HepG2 (cell line): ENCODE results near the gene DCST2. TPM values are rescaled to one million over a fixed set of nuclear protein-coding genes. Genes with fewer than 3 reads are reported as not detected.
A peak's percentile ranks its signal among the peaks of the same experiment; 100 is the strongest.

Experiments used
- ARHGAP35 ChIP-seq: sonication (generic); formaldehyde crosslinking; IDR thresholded peaks from 2 replicates; pipeline ENCODE4 v1.9.0; 2022; ENCODE audit warnings: mild to moderate bottlenecking, inconsistent platforms, moderate library complexity, missing genetic modification reagents, borderline replicate concordance
- ATAD3A ChIP-seq: sonication (generic); formaldehyde crosslinking; IDR thresholded peaks from 2 replicates; pipeline ENCODE4 v1.4.0; 2020; ENCODE audit warnings: missing genetic modification reagents
- EZH2 ChIP-seq: conservative IDR thresholded peaks from 2 replicates; pipeline ENCODE4 v1.6.1; 2012; ENCODE audit warnings: mild to moderate bottlenecking, low read depth, low read length, moderate library complexity
- FOXJ3 ChIP-seq: sonication (generic); formaldehyde crosslinking; IDR thresholded peaks from 2 replicates; pipeline ENCODE4 v1.4.0; 2020; ENCODE audit warnings: missing genetic modification reagents, mild to moderate bottlenecking, borderline replicate concordance
- GTF3A ChIP-seq: sonication (generic); formaldehyde crosslinking; conservative IDR thresholded peaks from 2 replicates; pipeline ENCODE4 v1.4.0; 2020; ENCODE audit warnings: mild to moderate bottlenecking, missing genetic modification reagents
- IRX3 ChIP-seq: sonication (generic); formaldehyde crosslinking; IDR thresholded peaks from 2 replicates; pipeline ENCODE4 v1.8.1; 2023; ENCODE audit warnings: mild to moderate bottlenecking, low read depth, missing genetic modification reagents, borderline replicate concordance
- KMT2B ChIP-seq: IDR thresholded peaks from 2 replicates; pipeline ENCODE4 v1.6.1; 2016; ENCODE audit warnings: missing genetic modification reagents, missing compliant biosample characterization
- MEIS2 ChIP-seq: sonication (generic); formaldehyde crosslinking; IDR thresholded peaks from 2 replicates; pipeline ENCODE4 v1.9.0; 2021; ENCODE audit warnings: mild to moderate bottlenecking, missing genetic modification reagents
- MZF1 ChIP-seq: sonication (generic); formaldehyde crosslinking; IDR thresholded peaks from 2 replicates; pipeline ENCODE4 v1.8.1; 2023; ENCODE audit warnings: mild to moderate bottlenecking, missing genetic modification reagents, borderline replicate concordance
- PAF1 ChIP-seq: IDR thresholded peaks from 2 replicates; pipeline ENCODE4 v1.6.1; 2016; ENCODE audit warnings: missing genetic modification reagents, missing compliant biosample characterization
- RAD51 ChIP-seq: fragments of 450-650 bp; IDR thresholded peaks from 2 replicates; pipeline ENCODE4 v1.6.1; 2016; ENCODE audit warnings: borderline replicate concordance
- RXRA ChIP-seq: sonication (generic); formaldehyde crosslinking; IDR thresholded peaks from 2 replicates; pipeline ENCODE4 v1.5.1; 2020; ENCODE audit warnings: missing genetic modification reagents
- TAF15 ChIP-seq: fragments of 200-400 bp; formaldehyde crosslinking; IDR thresholded peaks from one replicate; pipeline ENCODE4 v1.6.1; 2018; ENCODE audit warnings: mild to moderate bottlenecking, low read depth, low read length; ENCODE audit not compliant: poor library complexity, severe bottlenecking
- TOE1 ChIP-seq: sonication (generic); formaldehyde crosslinking; IDR thresholded peaks from 2 replicates; pipeline ENCODE4 v1.4.0; 2020; ENCODE audit warnings: mild to moderate bottlenecking, missing genetic modification reagents
- ZNF331 ChIP-seq: sonication (generic); formaldehyde crosslinking; IDR thresholded peaks from 2 replicates; pipeline ENCODE4 v1.4.0; 2020; ENCODE audit warnings: missing genetic modification reagents
- ZNF567 ChIP-seq: sonication (generic); formaldehyde crosslinking; IDR thresholded peaks from 2 replicates; pipeline ENCODE4 v1.8.1; 2023; ENCODE audit warnings: mild to moderate bottlenecking, missing genetic modification reagents, borderline replicate concordance
- ZNF713 ChIP-seq: sonication (generic); formaldehyde crosslinking; IDR thresholded peaks from 2 replicates; pipeline ENCODE4 v1.4.0; 2020; ENCODE audit warnings: mild to moderate bottlenecking, missing genetic modification reagents
- ZNF850 ChIP-seq: sonication (generic); formaldehyde crosslinking; conservative IDR thresholded peaks from 2 replicates; pipeline ENCODE4 v1.9.0; 2021; ENCODE audit warnings: mild to moderate bottlenecking, missing genetic modification reagents
- ZSCAN22 ChIP-seq: sonication (generic); formaldehyde crosslinking; IDR thresholded peaks from 2 replicates; pipeline ENCODE4 v1.4.0; 2020; ENCODE audit warnings: mild to moderate bottlenecking, missing genetic modification reagents
- polyA plus RNA-seq, 8 experiments: library from polyadenylated mRNA; depleted of rRNA in 3 of 8; stranded (reverse) in 7 of 8; unstranded in 1 of 8; fragments of >200 nt; fragmentation: Illumina TruSeq in 4 of 8; extraction: Trizol in 4 of 8; gene quantifications; 2 replicates each; pipeline versions ENCODE4 v1.2.1 to v1.2.3, GENCODE V29; 2011 to 2016; ENCODE audit warnings: low read depth in 4 of 8, missing spikeins in 1 of 8, mixed read lengths in 1 of 8; ENCODE audit not compliant: insufficient read depth in 1 of 8
- total RNA-seq, 5 experiments: library from RNA; depleted of rRNA; stranded (reverse); fragments of >200 nt; fragmentation: Illumina TruSeq; extraction: Trizol; gene quantifications; 2 replicates each; pipeline ENCODE4 v1.2.3, GENCODE V29; 2016; ENCODE audit warnings: low read depth in 1 of 5
- TF ChIP-seq, protein P1 (sequence below): sonication (generic); formaldehyde crosslinking; IDR thresholded peaks from 2 replicates; pipeline ENCODE4 v1.4.0; 2020; ENCODE audit warnings: low read depth, mild to moderate bottlenecking, missing genetic modification reagents
- TF ChIP-seq, protein P2 (sequence below): sonication (generic); formaldehyde crosslinking; IDR thresholded peaks from 2 replicates; pipeline ENCODE4 v1.4.0; 2020; ENCODE audit warnings: missing genetic modification reagents
- TF ChIP-seq, protein P3 (sequence below): sonication (generic); formaldehyde crosslinking; IDR thresholded peaks from 2 replicates; pipeline ENCODE4 v1.5.1; 2020; ENCODE audit warnings: missing genetic modification reagents, mild to moderate bottlenecking, borderline replicate concordance
- TF ChIP-seq, protein P4 (sequence below): sonication (generic); formaldehyde crosslinking; IDR thresholded peaks from 2 replicates; pipeline ENCODE4 v1.5.1; 2020; ENCODE audit warnings: missing genetic modification reagents, mild to moderate bottlenecking, borderline replicate concordance
- TF ChIP-seq, protein P5 (sequence below): sonication (generic); formaldehyde crosslinking; IDR thresholded peaks from 2 replicates; pipeline ENCODE4 v1.4.0; 2020; ENCODE audit warnings: missing genetic modification reagents, borderline replicate concordance

DCST2 gene
- total and polyA plus RNA-seq, 2 of the 13 experiments (the other 11 are each of a cell fraction or from before 2014, with no cell fraction given), result 0.74 TPM; not detected in 1

DNA sequence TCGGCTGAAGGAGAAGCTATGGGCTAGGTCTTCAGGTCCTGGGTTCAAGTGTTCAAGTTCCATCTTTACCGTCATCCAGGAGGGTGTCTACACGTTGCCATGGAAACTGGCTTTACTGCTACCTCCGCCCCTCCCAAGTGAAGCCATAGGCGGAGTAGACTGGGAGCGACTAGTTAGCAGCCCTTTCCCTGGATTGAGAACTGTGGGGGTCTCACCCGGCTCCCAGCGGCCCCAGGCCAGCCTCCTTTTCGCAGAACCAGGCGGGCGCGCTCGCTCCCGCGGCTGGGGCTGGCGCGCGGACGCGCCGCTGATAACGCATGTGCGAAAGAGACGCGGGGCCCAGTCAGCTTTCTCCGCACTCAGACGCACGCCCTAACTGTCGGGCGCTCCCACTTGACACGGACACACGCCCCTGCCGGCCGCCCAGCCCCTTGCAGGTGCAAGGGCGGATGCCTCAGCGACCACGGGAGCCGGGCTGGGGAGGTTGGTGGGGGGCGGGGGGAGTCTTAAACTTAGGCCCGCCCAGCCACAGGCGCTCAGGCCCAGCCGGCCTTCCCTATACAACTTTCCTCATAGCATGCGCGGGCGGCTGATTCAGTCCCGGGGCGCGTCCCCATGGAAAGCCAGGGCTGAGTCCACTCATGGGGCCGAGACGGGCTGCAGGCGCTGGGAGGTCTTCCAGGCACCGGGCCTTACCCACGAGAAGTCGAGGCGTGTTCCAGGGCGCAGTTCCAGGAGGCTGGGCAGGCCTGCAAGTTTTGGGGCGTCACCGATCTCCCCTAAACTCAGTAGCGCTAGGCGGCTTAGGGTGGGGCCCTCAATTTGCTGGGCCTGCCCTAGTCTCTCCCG, 37.4 kb upstream of the DCST2 start (continued):
- TF ChIP-seq ZNF713 (CRISPR knock-in tag) (no peak), TOE1 (CRISPR knock-in tag) (no peak), GTF3A (no peak), EZH2 (no peak), ATAD3A (CRISPR knock-in tag) (no peak), KMT2B (no peak), RAD51 (no peak), PAF1 (CRISPR knock-in tag) (no peak), MEIS2 (CRISPR knock-in tag) (no peak), TAF15 (no peak), MZF1 (CRISPR knock-in tag) (no peak), ZSCAN22 (CRISPR knock-in tag) (no peak), IRX3 (CRISPR knock-in tag) (no peak), ARHGAP35 (no peak), ZNF331 (0 out of 2 replicates have a peak, but pooled peaks have one; percentile 50), ZNF567 (CRISPR knock-in tag) (no peak), RXRA (CRISPR knock-in tag) (no peak), ZNF850 (CRISPR knock-in tag) (no peak), FOXJ3 (CRISPR knock-in tag) (no peak)
- TF ChIP-seq, protein P1, sequence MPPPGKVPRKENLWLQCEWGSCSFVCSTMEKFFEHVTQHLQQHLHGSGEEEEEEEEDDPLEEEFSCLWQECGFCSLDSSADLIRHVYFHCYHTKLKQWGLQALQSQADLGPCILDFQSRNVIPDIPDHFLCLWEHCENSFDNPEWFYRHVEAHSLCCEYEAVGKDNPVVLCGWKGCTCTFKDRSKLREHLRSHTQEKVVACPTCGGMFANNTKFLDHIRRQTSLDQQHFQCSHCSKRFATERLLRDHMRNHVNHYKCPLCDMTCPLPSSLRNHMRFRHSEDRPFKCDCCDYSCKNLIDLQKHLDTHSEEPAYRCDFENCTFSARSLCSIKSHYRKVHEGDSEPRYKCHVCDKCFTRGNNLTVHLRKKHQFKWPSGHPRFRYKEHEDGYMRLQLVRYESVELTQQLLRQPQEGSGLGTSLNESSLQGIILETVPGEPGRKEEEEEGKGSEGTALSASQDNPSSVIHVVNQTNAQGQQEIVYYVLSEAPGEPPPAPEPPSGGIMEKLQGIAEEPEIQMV (CRISPR knock-in tag), result no peak
- TF ChIP-seq, protein P2, sequence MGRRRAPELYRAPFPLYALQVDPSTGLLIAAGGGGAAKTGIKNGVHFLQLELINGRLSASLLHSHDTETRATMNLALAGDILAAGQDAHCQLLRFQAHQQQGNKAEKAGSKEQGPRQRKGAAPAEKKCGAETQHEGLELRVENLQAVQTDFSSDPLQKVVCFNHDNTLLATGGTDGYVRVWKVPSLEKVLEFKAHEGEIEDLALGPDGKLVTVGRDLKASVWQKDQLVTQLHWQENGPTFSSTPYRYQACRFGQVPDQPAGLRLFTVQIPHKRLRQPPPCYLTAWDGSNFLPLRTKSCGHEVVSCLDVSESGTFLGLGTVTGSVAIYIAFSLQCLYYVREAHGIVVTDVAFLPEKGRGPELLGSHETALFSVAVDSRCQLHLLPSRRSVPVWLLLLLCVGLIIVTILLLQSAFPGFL (CRISPR knock-in tag), result no peak
- TF ChIP-seq, protein P3, sequence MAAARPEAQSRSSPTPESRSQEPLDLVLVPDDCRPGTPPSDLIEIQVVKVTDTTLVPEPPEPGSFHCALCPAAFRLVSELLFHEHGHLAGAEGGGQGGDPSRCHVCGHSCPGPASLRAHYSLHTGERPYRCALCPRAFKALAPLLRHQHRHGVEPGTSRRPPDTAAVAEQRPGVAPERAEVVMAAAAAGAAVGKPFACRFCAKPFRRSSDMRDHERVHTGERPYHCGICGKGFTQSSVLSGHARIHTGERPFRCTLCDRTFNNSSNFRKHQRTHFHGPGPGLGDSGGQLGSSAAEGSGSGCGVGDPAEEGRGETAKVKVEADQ (CRISPR knock-in tag), result no peak
- TF ChIP-seq, protein P4, sequence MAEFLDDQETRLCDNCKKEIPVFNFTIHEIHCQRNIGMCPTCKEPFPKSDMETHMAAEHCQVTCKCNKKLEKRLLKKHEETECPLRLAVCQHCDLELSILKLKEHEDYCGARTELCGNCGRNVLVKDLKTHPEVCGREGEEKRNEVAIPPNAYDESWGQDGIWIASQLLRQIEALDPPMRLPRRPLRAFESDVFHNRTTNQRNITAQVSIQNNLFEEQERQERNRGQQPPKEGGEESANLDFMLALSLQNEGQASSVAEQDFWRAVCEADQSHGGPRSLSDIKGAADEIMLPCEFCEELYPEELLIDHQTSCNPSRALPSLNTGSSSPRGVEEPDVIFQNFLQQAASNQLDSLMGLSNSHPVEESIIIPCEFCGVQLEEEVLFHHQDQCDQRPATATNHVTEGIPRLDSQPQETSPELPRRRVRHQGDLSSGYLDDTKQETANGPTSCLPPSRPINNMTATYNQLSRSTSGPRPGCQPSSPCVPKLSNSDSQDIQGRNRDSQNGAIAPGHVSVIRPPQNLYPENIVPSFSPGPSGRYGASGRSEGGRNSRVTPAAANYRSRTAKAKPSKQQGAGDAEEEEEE (CRISPR knock-in tag), result no peak
- TF ChIP-seq, protein P5, sequence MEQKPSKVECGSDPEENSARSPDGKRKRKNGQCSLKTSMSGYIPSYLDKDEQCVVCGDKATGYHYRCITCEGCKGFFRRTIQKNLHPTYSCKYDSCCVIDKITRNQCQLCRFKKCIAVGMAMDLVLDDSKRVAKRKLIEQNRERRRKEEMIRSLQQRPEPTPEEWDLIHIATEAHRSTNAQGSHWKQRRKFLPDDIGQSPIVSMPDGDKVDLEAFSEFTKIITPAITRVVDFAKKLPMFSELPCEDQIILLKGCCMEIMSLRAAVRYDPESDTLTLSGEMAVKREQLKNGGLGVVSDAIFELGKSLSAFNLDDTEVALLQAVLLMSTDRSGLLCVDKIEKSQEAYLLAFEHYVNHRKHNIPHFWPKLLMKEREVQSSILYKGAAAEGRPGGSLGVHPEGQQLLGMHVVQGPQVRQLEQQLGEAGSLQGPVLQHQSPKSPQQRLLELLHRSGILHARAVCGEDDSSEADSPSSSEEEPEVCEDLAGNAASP (CRISPR knock-in tag), result no peak
